Testis (tissue), 2 donors: ENCODE measurements around the gene TBC1D26.

Source experiments
- CTCF ChIP-seq, 3 experiments: fragments of 450-650 bp in 2 of 3; fragments of 200-600 bp in 1 of 3; sonication (generic) in 1 of 3; IDR thresholded peaks; one replicate each; pipeline ENCODE4 v1.5.1; 2016 to 2019; ENCODE audit warnings: antibody characterized with exemption in 3 of 3, mild to moderate bottlenecking in 2 of 3, moderate library complexity in 1 of 3
- POLR2A ChIP-seq: fragments of 450-650 bp; IDR thresholded peaks from one replicate; pipeline ENCODE4 v1.6.1; 2017; ENCODE audit warnings: antibody characterized with exemption, mild to moderate bottlenecking, moderate library complexity

DNA sequence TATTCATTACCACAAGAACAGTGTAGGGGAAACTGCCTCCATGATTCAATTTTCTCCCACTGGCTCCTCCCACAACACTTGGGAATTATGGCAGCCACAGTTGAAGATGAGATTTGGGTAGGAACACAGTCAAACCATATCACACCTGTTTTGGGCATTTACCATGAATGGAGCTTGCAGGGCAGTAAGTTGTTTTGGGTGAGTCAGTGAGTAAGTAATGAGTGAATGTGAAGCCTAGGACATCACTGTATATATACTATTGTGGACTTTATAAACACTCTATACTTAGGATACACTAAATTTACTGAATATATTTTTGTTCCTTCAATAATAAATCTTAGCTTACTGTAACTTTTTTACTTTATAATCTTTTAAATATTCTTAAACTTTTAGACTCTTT, 48.1 kb downstream of the TBC1D26 start:
- no peak for TF ChIP-seq CTCF (IDR thresholded peaks at IDR 0.05)
- no peak for TF ChIP-seq POLR2A
